Endometrium (tissue), 2 donors: ENCODE data around the gene PPP2R5E.

ENCODE experiments used
- FAIRE-seq: peaks from 2 replicates; lab custom pipeline; 2012; peaks lifted over from hg19 to GRCh38; lab: Jason Lieb, UNC
- donor health status: control.
- donor health status: control.

PPP2R5E gene

GRCh38 chr14:63432228-63432627 is 110.9 kb downstream of the PPP2R5E start:
- no peak for FAIRE-seq

- FAIRE-seq = no peak
Observed at GRCh38 chr14:63431466-63431865, 111.7 kb downstream of the PPP2R5E start.

- no peak for FAIRE-seq
Observed at GRCh38 chr14:63428486-63428885, 114.7 kb downstream of the PPP2R5E start.

GRCh38 chr14:63426838-63427352 is 116.3 kb downstream of the PPP2R5E start:
- no peak for FAIRE-seq

- no peak for FAIRE-seq
Observed at GRCh38 chr14:63423889-63424288, 119.3 kb downstream of the PPP2R5E start.

GRCh38 chr14:63423381-63423780 is 119.8 kb downstream of the PPP2R5E start:
- no peak for FAIRE-seq

- no peak for FAIRE-seq
Observed at GRCh38 chr14:63421919-63422318, 121.3 kb downstream of the PPP2R5E start.

GRCh38 chr14:63421226-63421625 is 122.0 kb downstream of the PPP2R5E start:
- no peak for FAIRE-seq

GRCh38 chr14:63418020-63418419 is 125.2 kb downstream of the PPP2R5E start:
- FAIRE-seq = no peak

GRCh38 chr14:63413009-63413408 is 130.2 kb downstream of the PPP2R5E start:
- FAIRE-seq = no peak

- FAIRE-seq = no peak
Observed at GRCh38 chr14:63406333-63406732, 136.8 kb downstream of the PPP2R5E start.

- FAIRE-seq = no peak
Observed at GRCh38 chr14:63405715-63406114, 137.5 kb downstream of the PPP2R5E start.

- FAIRE-seq = no peak
Observed at GRCh38 chr14:63404906-63405305, 138.3 kb downstream of the PPP2R5E start.

- FAIRE-seq = no peak
Observed at GRCh38 chr14:63401646-63402045, 141.5 kb downstream of the PPP2R5E start.

GRCh38 chr14:63398952-63399351 is 144.2 kb downstream of the PPP2R5E start:
- FAIRE-seq = no peak

- FAIRE-seq = no peak
Observed at GRCh38 chr14:63394841-63395240, 148.3 kb downstream of the PPP2R5E start.

- FAIRE-seq = no peak
Observed at GRCh38 chr14:63394432-63394831, 148.7 kb downstream of the PPP2R5E start.

- FAIRE-seq = no peak
Observed at GRCh38 chr14:63393012-63393411, 150.2 kb downstream of the PPP2R5E start.

- no peak for FAIRE-seq
Observed at GRCh38 chr14:63392236-63392635, 150.9 kb downstream of the PPP2R5E start.

- no peak for FAIRE-seq
Observed at GRCh38 chr14:63388766-63389431, 154.3 kb downstream of the PPP2R5E start.

- no peak for FAIRE-seq
Observed at GRCh38 chr14:63387711-63388110, 155.5 kb downstream of the PPP2R5E start.

- no peak for FAIRE-seq
Observed at GRCh38 chr14:63383776-63384367, 159.3 kb downstream of the PPP2R5E start.

GRCh38 chr14:63378444-63378843 is 164.7 kb downstream of the PPP2R5E start:
- FAIRE-seq = no peak

GRCh38 chr14:63375769-63376168 is 167.4 kb downstream of the PPP2R5E start:
- FAIRE-seq = no peak
